Fibroblast of the aortic adventitia (primary cell): Measurements from ENCODE around the gene CA5A. TPM values are rescaled to one million over a fixed set of nuclear protein-coding genes. Genes with fewer than 3 reads are reported as not detected.

Experiments used
- DNase-seq: peaks from one replicate; pipeline ENCODE4 v3.0.0-alpha.2; 2010; ENCODE audit warnings: low read depth
- H3K4me3 ChIP-seq: 2 replicates; pipeline ENCODE4 v1.5.1; 2011; ENCODE audit warnings: low read depth, mild to moderate bottlenecking, control low read depth, low read length, moderate library complexity
- CTCF ChIP-seq: IDR thresholded peaks from 2 replicates; pipeline ENCODE4 v1.5.1; 2011; ENCODE audit warnings: mild to moderate bottlenecking, low read length, control low read depth, inconsistent platforms; ENCODE audit not compliant: insufficient read depth
- total RNA-seq: library from RNA; depleted of rRNA; stranded (reverse); fragments of >200 nt; gene quantifications from 2 replicates; pipeline ENCODE4 v1.2.3, GENCODE V29; 2012; ENCODE audit warnings: low replicate concordance

Gene CA5A
- total RNA-seq, 1 donor: not detected

- TF ChIP-seq CTCF: peak; percentile 48
- peak overlapping the region; percentile 22 for H3K4me3 ChIP-seq
- peak; percentile 80 for DNase-seq
Observed at GRCh38 chr16:87956365-87957231, 20.3 kb upstream of the CA5A start.

- no peak for TF ChIP-seq CTCF
- no peak overlapping the region for H3K4me3 ChIP-seq
- DNase-seq: no peak
Observed at GRCh38 chr16:87956098-87956364, 19.7 kb upstream of the CA5A start.

GRCh38 chr16:87955302-87956097 lies 19.2 kb upstream of the CA5A start:
- TF ChIP-seq CTCF: no peak
- H3K4me3 ChIP-seq: no peak overlapping the region
- peak; percentile 22 for DNase-seq

- H3K4me3 ChIP-seq: no peak overlapping the region
- DNase-seq: no peak
- no peak for TF ChIP-seq CTCF
Observed at GRCh38 chr16:87954826-87955225, 18.5 kb upstream of the CA5A start.

GRCh38 chr16:87954361-87954760 lies 18.0 kb upstream of the CA5A start:
- no peak for TF ChIP-seq CTCF
- DNase-seq: no peak
- H3K4me3 ChIP-seq: no peak overlapping the region

GRCh38 chr16:87953308-87954215 lies 17.2 kb upstream of the CA5A start:
- no peak for TF ChIP-seq CTCF
- no peak for DNase-seq
- H3K4me3 ChIP-seq: no peak overlapping the region
